Small intestine (tissue), 7 donors: ENCODE measurements around the gene COBLL1. TPM values are rescaled to one million over a fixed set of nuclear protein-coding genes. Genes with fewer than 3 reads are reported as not detected.

ENCODE experiments used
- DNase-seq, 2 donors: peaks; one replicate each; pipeline versions ENCODE4 v3.0.0 to v3.0.0-alpha.2; 2013
- FAIRE-seq: peaks from 2 replicates; lab custom pipeline; 2012; peaks lifted over from hg19 to GRCh38; lab: Jason Lieb, UNC
- H3K27ac ChIP-seq, 3 donors: one replicate each; pipeline ENCODE4 v1.5.1; 2013; ENCODE audit warnings: low read length in 2 of 3, mild to moderate bottlenecking in 2 of 3, control low read depth in 1 of 3, inconsistent platforms in 1 of 3, low read depth in 1 of 3, moderate library complexity in 1 of 3
- H3K27me3 ChIP-seq, 3 donors: one replicate each; pipeline ENCODE4 v1.6.1; 2013; ENCODE audit warnings: low read length in 3 of 3, inconsistent platforms in 1 of 3; ENCODE audit not compliant: control insufficient read depth in 3 of 3, insufficient read depth in 3 of 3
- H3K36me3 ChIP-seq, 3 donors: one replicate each; pipeline ENCODE4 v1.6.1; 2013; ENCODE audit warnings: low read length in 3 of 3, inconsistent platforms in 1 of 3, low read depth in 1 of 3, mild to moderate bottlenecking in 1 of 3, moderate library complexity in 1 of 3; ENCODE audit not compliant: control insufficient read depth in 3 of 3, insufficient read depth in 2 of 3
- H3K4me1 ChIP-seq, 3 donors: one replicate each; pipeline ENCODE4 v1.6.1; 2013; ENCODE audit warnings: low read length in 2 of 3, inconsistent platforms in 1 of 3, low read depth in 1 of 3, mild to moderate bottlenecking in 1 of 3, moderate library complexity in 1 of 3; ENCODE audit not compliant: control insufficient read depth in 3 of 3, insufficient read depth in 2 of 3
- H3K4me3 ChIP-seq, 3 donors: one replicate each; pipeline ENCODE4 v1.5.1; 2013; ENCODE audit warnings: low read length in 3 of 3, control low read depth in 1 of 3, inconsistent platforms in 1 of 3, low read depth in 1 of 3, mild to moderate bottlenecking in 1 of 3, moderate library complexity in 1 of 3
- H3K9me3 ChIP-seq, 2 donors: one replicate each; pipeline ENCODE4 v1.6.1; 2013; ENCODE audit warnings: low read depth in 1 of 2, low read length in 1 of 2; ENCODE audit not compliant: control insufficient read depth in 2 of 2, insufficient read depth in 1 of 2
- WGBS, 3 donors: extraction: QIAGEN DNeasy Blood & Tissue Kit; methylation state at CpG; one replicate each; pipeline ENCODE4 v1.1.7; 2013; 5-methylcytosine and 5-hydroxymethylcytosine counted together
- polyA plus RNA-seq, 4 donors: library from polyadenylated mRNA; stranded (reverse) in 3 of 4; unstranded in 1 of 4; fragments of 200-250 nt in 3 of 4; fragments of 120-200 nt in 1 of 4; gene quantifications; one replicate each; pipeline versions ENCODE4 v1.2.1 to v1.2.3, GENCODE V29; 2013
- donor health status: healthy with polysubstance abuse.
- donor health status: control.
- donor health status: control.
- donor health status: Bipolar disorder and iron deficiency.
- donor health status: healthy.

Gene COBLL1
- polyA plus RNA-seq, 4 donors: 5.4 to 72.0 (median 7.8) TPM

DNA sequence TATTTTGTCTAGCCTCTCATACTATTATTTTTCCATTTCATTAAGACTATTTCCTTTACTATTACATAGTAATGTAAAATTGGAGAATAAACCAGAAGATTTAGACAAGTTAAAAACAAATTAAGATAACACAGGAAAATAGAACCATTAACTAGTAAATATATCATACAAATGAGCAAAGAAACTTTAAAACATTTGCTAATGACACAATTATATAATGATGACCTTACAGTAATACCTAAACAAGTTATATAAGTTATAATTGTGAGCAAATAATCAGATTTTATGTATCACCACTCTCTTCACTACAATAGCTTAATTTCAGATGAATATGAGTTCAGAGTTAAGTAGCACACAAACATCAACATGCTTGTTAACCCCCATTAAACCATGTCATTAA lies 147.8 kb downstream of the COBLL1 start:
- Histone ChIP-seq H3K27me3 (no peaks in the 10 kb centered on the region), H3K4me3 (no peak overlapping the region), H3K36me3 (peaks cover 0 to 13% (median 6%) of the 10 kb centered on the region in 3 donors), H3K9me3 (no peaks in the 10 kb centered on the region), H3K4me1 (no peaks in the 10 kb centered on the region), H3K27ac (no peak overlapping the region)
- no peak for DNase-seq
- no peak for FAIRE-seq

DNA sequence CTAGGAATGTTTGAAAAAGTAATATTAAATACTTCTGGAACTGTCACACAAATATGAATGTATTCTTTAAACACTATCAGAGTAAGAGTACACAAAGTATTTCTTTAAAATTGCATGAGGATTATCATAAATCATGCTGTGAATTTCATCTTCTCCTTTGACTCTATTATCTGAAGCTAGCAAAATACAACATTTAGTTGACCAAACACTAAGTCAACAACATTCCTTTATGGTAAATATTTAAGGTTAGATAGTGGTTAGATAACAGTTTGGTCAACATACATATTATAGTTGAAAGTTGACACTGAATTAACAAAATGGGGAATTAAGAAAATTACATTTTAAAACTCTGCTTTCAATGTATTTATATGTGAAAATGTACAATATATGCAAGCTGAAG lies 148.2 kb downstream of the COBLL1 start:
- Histone ChIP-seq H3K27me3 (no peaks in the 10 kb centered on the region), H3K4me3 (no peak overlapping the region), H3K27ac (no peak overlapping the region), H3K4me1 (no peaks in the 10 kb centered on the region), H3K9me3 (no peaks in the 10 kb centered on the region), H3K36me3 (peaks cover 0 to 13% (median 6%) of the 10 kb centered on the region in 3 donors)
- DNase-seq (no peak), FAIRE-seq (peak; percentile 47)

DNA sequence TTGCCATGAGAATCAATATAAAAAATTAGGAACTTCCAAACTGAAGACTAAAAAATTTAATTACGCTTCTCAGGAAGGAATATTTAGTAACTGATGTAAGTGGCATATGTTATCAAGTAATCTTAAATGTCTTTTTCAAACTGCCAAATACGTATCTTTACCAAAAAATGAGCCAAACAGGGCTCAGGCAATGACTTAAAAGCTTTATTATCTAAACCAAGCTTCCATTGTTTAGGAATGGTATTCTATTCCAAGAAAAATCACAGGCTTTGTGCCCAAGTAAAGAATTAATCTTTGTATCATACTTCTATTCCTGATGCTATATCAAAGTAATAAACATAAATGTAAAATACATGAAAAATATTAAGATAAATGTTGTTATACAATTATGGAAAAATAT lies 148.7 kb downstream of the COBLL1 start:
- H3K27ac ChIP-seq: no peak overlapping the region
- no peak overlapping the region for H3K4me3 ChIP-seq
- WGBS, 3 donors: 61 to 94% (median 71%) methylated on average over 2 of the region's 2 CpGs
- no peaks in the 10 kb centered on the region for H3K27me3 ChIP-seq
- no peak for DNase-seq
- H3K36me3 ChIP-seq: peaks cover 0 to 13% (median 6%) of the 10 kb centered on the region in 3 donors
- no peaks in the 10 kb centered on the region for H3K9me3 ChIP-seq
- no peak for FAIRE-seq
- H3K4me1 ChIP-seq: no peaks in the 10 kb centered on the region

DNA sequence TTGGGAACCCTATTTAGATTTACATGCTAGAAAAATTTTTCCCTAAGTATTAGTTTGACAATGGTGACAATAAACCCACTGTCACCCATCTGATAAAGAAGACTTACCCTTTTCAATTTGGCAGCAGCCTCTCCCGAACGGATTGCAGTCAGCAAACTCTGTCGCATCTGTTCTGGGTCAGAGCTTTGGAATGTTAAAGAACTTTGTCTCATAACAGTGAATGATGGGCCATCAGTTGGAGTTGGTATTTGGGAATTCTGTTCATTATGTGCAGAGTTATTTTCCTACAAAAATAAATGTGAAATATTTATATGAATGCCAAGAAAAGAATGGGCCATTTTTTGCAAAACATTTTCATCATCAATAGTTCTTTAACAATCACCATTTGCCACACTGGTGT lies 149.5 kb downstream of the COBLL1 start:
- H3K27ac ChIP-seq: no peak overlapping the region
- H3K36me3 ChIP-seq: peaks cover 0 to 18% (median 6%) of the 10 kb centered on the region in 3 donors
- FAIRE-seq (no peak), DNase-seq (no peak)
- H3K9me3 ChIP-seq: no peaks in the 10 kb centered on the region
- H3K27me3 ChIP-seq: no peaks in the 10 kb centered on the region
- no peak overlapping the region for H3K4me3 ChIP-seq
- 67 to 80% (median 73%) methylated on average over 3 of the region's 3 CpGs for WGBS, 3 donors
- H3K4me1 ChIP-seq: no peaks in the 10 kb centered on the region

DNA sequence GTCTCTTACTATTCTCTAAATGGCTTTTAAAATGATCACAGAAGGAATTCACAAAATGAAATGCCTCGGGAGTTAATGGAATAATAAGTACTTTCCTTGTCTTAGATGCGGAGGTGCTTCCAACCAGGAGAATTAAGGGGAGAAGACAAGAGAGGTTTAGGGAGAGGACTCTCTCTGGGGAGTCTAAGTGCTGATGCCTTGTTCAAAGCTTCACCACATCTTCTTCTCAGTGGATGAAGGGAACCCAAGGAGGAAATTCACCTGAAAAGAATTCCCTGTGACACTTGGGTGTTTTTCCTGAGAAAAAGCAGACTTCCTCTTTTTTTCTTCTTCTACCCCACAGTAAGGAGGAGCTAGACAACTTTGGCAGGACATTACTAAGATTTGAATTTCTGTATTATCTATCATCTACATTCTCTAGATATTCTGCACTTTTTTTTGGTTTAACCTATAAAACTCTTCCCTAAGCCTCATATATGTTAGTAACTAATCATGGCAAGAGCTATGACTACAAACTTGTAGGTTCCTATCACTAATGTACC lies 150.2 kb downstream of the COBLL1 start:
- WGBS, 3 donors: 87 to 98% (median 95%) methylated on average over 2 of the region's 2 CpGs
- Histone ChIP-seq H3K36me3 (peaks cover 0 to 18% (median 6%) of the 10 kb centered on the region in 3 donors), H3K27me3 (no peaks in the 10 kb centered on the region), H3K27ac (no peak overlapping the region), H3K4me1 (no peaks in the 10 kb centered on the region), H3K4me3 (no peak overlapping the region), H3K9me3 (no peaks in the 10 kb centered on the region)
- no peak for DNase-seq
- FAIRE-seq: no peak

DNA sequence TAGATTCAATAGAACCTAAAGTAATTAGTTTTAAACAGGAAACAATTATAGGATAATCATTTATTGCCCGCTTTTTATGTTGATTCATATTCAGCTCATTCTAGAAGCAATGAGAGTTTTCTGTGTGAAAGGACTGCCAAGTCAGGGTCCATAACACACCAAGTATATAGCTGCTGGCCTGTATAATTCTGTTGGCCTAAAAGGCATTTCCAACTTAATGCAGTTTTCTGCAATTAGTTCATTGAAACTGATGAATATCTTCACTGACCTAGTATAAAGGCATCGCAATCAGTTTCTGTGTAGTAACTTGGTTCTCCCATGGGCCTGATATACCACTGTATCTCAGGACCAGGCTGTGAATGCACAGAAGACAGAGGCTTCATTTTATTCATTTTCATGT lies 151.3 kb downstream of the COBLL1 start:
- Histone ChIP-seq H3K27ac (no peak overlapping the region), H3K36me3 (peaks cover 0 to 18% (median 5%) of the 10 kb centered on the region in 3 donors), H3K4me3 (no peak overlapping the region), H3K9me3 (no peaks in the 10 kb centered on the region), H3K27me3 (no peaks in the 10 kb centered on the region), H3K4me1 (no peaks in the 10 kb centered on the region)
- DNase-seq: no peak
- FAIRE-seq: no peak
- WGBS, 3 donors: 83 to 98% (median 98%) methylated on average over 2 of the region's 2 CpGs

DNA sequence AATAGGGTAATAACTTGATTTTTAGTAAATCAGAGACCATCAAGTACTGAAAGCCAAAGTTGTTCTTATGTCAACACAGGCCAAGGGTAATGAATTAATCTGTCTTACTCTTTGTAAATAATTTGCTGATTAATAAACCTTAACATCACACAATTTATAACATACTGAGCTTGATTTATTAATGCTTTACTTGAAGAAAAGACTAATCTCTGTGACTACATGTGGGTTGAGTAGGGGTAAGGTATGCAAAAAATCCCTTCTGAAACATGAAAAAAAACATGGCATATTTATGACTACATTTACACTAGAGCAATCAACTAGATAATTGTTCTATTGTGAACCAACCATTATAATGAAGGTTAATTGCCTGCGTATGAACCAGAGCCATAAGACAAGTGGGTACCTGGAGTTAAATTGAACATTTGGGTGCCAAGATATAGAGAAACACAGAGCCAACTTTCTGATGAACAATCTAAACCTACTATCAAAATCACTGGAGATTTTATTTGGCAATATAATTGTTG lies 152.7 kb downstream of the COBLL1 start:
- no peak for DNase-seq
- Histone ChIP-seq H3K4me3 (no peak overlapping the region), H3K4me1 (no peaks in the 10 kb centered on the region), H3K27ac (no peak overlapping the region), H3K27me3 (no peaks in the 10 kb centered on the region), H3K36me3 (peaks cover 0 to 10% (median 0%) of the 10 kb centered on the region in 3 donors), H3K9me3 (no peaks in the 10 kb centered on the region)
- no peak for FAIRE-seq
- 22 to 50% (median 43%) methylated on average over 1 of the region's 1 CpG for WGBS, 3 donors

DNA sequence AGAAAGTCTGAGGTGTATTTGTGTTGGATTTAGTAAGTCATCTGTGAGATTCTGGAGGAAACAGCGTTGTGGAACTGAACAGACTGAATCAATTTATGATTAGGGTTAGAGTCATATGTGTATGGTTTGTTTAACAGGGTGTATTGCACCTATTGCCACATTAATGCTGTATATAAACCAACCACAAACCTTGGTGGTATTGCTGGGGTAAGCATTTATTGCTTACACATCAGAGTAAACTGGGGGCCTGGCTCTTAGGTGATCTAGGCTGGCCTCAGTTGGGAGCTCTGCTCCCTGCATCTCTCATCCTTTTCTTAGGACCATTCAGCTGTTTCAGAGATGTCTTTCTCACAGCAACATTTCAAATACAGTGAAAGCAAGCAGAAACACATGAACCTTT lies 160.6 kb downstream of the COBLL1 start:
- H3K9me3 ChIP-seq: no peaks in the 10 kb centered on the region
- H3K36me3 ChIP-seq: no peaks in the 10 kb centered on the region
- no peak overlapping the region for H3K27ac ChIP-seq
- H3K4me1 ChIP-seq: no peaks in the 10 kb centered on the region
- FAIRE-seq (no peak), DNase-seq (no peak)
- H3K27me3 ChIP-seq: no peaks in the 10 kb centered on the region
- H3K4me3 ChIP-seq: no peak overlapping the region
- WGBS, 3 donors: 77 to 95% (median 92%) methylated on average over 1 of the region's 1 CpG

DNA sequence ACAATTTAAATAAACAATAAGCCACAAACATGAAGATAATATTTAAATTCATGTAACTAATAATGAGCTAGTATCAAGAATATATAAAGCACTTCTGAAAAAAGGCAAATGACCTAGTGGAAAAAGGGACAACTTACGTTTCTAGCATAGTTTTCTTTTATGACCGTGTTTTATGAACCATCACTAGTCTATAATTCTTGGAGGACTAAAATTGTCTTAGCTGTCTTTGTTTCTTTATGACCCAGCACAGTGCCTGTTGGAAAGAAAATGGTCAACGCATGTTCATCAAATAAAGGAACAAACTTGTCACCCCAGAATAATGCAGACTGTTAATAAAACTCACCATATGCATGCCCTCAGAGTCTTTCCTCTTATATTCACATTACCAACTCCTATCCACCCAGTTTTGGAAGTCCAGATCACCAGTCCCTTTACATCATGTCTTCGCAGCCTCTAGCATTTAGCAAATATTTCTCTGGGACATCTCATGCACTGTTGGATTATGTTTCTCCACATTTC lies 162.9 kb downstream of the COBLL1 start:
- no peaks in the 10 kb centered on the region for H3K36me3 ChIP-seq
- DNase-seq (no peak), FAIRE-seq (no peak)
- H3K27ac ChIP-seq: no peak overlapping the region
- H3K4me1 ChIP-seq: no peaks in the 10 kb centered on the region
- H3K27me3 ChIP-seq: no peaks in the 10 kb centered on the region
- no peak overlapping the region for H3K4me3 ChIP-seq
- WGBS, 3 donors: 93 to 94% (median 94%) methylated on average over 4 of the region's 4 CpGs
- no peaks in the 10 kb centered on the region for H3K9me3 ChIP-seq
